Gastroesophageal sphincter (tissue), 3 donors: ENCODE measurements around the gene SYNDIG1.

Source experiments
- CTCF ChIP-seq, 4 experiments: fragments of 200-600 bp in 2 of 4; fragments of 450-650 bp in 2 of 4; sonication (generic) in 1 of 4; IDR thresholded peaks; one replicate each; pipeline ENCODE4 v1.5.1; 2017 to 2019; ENCODE audit warnings: antibody characterized with exemption in 4 of 4, mild to moderate bottlenecking in 2 of 4, moderate library complexity in 2 of 4
- EP300 ChIP-seq: sonication (generic); formaldehyde crosslinking; IDR thresholded peaks from one replicate; pipeline ENCODE4 v1.6.1; 2017; ENCODE audit warnings: antibody characterized with exemption, mild to moderate bottlenecking
- POLR2A ChIP-seq, 2 donors: fragments of 450-650 bp; IDR thresholded peaks; one replicate each; pipeline ENCODE4 v1.6.1; 2017; ENCODE audit warnings: antibody characterized with exemption in 2 of 2, mild to moderate bottlenecking in 2 of 2, moderate library complexity in 1 of 2

DNA sequence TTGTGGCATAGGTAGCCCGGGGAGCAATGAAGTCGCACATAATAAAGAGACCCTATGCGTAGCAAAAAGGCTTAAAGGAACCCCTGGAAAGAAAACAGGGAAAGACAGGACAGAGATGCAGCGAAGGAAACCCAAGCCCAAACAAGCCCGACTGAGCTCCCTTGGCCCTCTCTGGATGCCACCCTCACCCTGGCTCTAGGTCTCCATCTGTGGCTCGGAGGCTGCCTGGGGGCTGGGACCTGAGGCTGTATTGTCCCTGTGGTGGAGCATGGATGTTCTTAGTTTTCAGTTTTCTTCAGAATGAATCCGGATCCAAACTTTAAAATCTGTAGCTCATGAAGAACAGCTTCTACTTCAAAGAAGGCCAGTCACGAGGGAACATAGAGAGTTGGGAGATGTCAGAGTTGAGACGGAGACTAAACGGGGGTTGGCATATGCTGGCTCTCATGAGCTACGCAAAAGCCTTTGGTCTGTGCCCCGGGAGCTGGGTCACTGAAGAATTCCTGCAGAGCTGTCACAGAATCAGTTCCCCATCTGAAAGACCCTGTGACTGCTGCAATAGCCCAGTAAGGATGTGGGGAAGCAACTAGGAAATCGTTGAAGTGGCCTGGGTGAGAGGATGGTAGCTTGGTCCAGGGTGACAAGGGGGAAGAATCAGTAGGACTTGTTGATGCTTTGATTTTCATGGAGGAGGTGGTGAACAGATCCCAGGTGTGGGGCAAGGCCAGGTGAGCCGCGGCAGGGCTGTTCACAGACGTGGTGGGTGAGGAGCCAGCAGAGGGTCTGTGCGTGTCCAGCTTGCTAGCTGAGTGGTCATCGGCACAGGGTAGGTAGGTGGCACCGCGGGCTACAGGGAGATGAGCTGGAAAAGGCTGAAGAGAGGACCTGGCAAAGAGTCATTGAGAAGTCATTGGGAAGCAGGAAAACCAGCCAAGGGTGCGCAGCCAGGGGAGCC is 35.2 kb downstream of the SYNDIG1 start:
- TF ChIP-seq EP300 (no peak), POLR2A (IDR thresholded peaks at IDR 0.05) (no peak), CTCF (IDR thresholded peaks at IDR 0.05) (no peak)
